ENCODE data around the gene KRTAP29-1.

KRTAP29-1 gene

DNA sequence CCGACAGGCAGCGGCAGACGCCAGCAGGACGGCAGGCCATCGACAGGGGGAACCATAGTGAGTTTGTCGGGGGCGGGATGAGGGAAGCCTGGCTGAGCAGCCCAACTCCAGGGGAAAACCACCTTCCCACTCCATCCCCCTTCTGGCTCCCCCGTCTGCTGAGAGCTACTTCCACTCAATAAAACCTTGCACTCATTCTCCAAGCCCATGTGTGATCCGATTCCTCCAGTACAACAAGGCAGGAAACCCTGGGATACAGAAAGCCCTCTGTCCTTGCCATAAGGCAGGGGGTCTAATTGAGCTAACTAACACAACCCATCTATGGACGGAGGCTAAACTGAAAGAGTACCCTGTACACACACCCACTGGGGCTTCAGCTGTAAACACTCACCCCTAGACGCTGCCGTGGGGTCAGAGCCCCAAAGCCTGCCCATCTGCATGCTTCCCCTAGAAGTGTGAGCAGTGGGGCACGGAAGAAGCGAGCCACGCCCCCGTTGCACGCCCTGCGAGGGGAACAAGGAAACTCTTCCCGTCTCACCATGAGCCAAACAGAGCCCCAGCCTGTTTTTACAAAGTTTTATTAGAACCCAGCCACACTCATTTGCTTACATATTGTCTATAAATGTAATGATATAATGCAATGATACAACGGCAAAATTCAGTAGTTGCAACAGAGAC lies 4.1 kb downstream of the KRTAP29-1 start:
- no peak for TF ChIP-seq YY1 (IDR thresholded peaks at IDR 0.05; ENCODE audit: low read depth)
- no peak for TF ChIP-seq ZBTB7A (IDR thresholded peaks at IDR 0.05; ENCODE audit: low read depth)
- no peak for TF ChIP-seq TEAD4 (IDR thresholded peaks at IDR 0.05)
- no peak for TF ChIP-seq EP300 (IDR thresholded peaks at IDR 0.05; ENCODE audit: borderline replicate concordance)
- TF ChIP-seq TCF12 (IDR thresholded peaks at IDR 0.05; ENCODE audit: low read depth): no peak
- TF ChIP-seq, protein P1, sequence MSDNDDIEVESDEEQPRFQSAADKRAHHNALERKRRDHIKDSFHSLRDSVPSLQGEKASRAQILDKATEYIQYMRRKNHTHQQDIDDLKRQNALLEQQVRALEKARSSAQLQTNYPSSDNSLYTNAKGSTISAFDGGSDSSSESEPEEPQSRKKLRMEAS (IDR thresholded peaks at IDR 0.05): no peak
- no peak for TF ChIP-seq CEBPB (IDR thresholded peaks at IDR 0.05)
- no peak for TF ChIP-seq NFIC (IDR thresholded peaks at IDR 0.05)
- TF ChIP-seq TAF1 (IDR thresholded peaks at IDR 0.05; ENCODE audit: low read depth): no peak
- no peak for TF ChIP-seq EGR1 (IDR thresholded peaks at IDR 0.05)
- no peak for TF ChIP-seq FOXM1 (IDR thresholded peaks at IDR 0.05; ENCODE audit: borderline replicate concordance, low read depth)
- no peak for TF ChIP-seq RAD21 (IDR thresholded peaks at IDR 0.05; ENCODE audit: low read depth)
- TF ChIP-seq CREB1 (IDR thresholded peaks at IDR 0.05; ENCODE audit: low read depth): no peak
- TF ChIP-seq, protein P2, sequence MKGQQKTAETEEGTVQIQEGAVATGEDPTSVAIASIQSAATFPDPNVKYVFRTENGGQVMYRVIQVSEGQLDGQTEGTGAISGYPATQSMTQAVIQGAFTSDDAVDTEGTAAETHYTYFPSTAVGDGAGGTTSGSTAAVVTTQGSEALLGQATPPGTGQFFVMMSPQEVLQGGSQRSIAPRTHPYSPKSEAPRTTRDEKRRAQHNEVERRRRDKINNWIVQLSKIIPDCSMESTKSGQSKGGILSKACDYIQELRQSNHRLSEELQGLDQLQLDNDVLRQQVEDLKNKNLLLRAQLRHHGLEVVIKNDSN (IDR thresholded peaks at IDR 0.05): no peak

DNA sequence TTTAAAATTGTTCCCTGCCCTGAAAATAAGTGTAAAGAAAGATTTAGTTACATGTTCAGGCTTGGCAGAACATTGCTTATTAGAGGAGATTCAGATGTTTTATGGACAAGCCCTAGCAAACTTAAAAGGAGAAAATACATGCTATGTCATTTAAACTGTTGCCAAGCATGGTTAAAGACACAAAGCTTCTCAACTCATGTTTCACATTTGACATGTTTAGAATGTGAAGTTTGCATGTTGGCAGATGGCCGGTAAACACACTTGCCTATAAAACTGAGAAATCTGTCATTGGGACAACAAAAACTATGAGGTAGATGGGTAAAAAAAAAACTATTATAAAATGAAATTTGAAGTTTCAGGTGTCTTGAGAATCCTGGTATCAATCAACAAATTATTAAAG lies 5.8 kb downstream of the KRTAP29-1 start:
- TF ChIP-seq FOXM1 (IDR thresholded peaks at IDR 0.05; ENCODE audit: borderline replicate concordance, low read depth): no peak
- TF ChIP-seq, protein P1 (IDR thresholded peaks at IDR 0.05): no peak

DNA sequence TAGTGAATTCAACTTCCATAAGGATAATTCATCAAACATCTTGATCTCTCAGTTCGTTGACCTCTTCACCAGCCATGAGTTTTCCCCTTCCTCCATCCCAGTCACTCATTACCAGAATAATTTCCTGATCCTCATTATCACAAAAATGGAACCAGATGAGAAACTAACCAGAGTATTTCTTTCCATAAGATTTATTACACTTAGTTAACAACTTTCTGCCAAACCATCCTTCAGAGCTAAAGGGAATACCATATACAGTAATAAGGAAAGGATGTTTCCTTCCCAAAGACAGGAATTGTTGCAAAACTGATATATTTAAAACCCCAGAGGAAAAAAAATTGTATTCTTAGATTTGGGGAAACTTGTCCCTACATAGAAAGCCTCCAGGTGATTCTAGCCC lies 8.6 kb downstream of the KRTAP29-1 start:
- TF ChIP-seq FOXM1 (IDR thresholded peaks at IDR 0.05; ENCODE audit: borderline replicate concordance, low read depth): no peak

DNA sequence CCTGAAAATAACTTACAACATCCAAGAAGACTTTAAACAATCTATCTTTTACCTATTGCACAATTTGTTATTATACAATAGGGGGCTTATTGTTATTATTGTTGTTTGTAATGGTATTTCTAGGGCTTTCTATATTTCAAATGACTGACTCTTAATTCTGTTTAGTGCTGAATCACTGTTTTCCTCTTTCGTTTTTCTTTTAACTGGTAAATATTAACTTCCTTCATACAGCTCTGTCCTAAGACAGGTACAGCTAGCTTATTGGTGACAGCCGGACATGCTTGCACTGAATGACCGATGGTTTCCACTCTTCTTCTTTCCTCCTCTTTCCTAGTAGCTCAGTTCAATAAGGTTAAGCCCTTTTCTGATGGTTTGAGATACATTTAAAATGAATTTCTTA lies 15.6 kb downstream of the KRTAP29-1 start:
- TF ChIP-seq YY1 (IDR thresholded peaks at IDR 0.05; ENCODE audit: low read depth): no peak
- no peak for TF ChIP-seq EP300 (IDR thresholded peaks at IDR 0.05; ENCODE audit: borderline replicate concordance)
- TF ChIP-seq, protein P3, sequence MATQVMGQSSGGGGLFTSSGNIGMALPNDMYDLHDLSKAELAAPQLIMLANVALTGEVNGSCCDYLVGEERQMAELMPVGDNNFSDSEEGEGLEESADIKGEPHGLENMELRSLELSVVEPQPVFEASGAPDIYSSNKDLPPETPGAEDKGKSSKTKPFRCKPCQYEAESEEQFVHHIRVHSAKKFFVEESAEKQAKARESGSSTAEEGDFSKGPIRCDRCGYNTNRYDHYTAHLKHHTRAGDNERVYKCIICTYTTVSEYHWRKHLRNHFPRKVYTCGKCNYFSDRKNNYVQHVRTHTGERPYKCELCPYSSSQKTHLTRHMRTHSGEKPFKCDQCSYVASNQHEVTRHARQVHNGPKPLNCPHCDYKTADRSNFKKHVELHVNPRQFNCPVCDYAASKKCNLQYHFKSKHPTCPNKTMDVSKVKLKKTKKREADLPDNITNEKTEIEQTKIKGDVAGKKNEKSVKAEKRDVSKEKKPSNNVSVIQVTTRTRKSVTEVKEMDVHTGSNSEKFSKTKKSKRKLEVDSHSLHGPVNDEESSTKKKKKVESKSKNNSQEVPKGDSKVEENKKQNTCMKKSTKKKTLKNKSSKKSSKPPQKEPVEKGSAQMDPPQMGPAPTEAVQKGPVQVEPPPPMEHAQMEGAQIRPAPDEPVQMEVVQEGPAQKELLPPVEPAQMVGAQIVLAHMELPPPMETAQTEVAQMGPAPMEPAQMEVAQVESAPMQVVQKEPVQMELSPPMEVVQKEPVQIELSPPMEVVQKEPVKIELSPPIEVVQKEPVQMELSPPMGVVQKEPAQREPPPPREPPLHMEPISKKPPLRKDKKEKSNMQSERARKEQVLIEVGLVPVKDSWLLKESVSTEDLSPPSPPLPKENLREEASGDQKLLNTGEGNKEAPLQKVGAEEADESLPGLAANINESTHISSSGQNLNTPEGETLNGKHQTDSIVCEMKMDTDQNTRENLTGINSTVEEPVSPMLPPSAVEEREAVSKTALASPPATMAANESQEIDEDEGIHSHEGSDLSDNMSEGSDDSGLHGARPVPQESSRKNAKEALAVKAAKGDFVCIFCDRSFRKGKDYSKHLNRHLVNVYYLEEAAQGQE (IDR thresholded peaks at IDR 0.05; ENCODE audit: low read depth): no peak
- no peak for TF ChIP-seq TCF12 (IDR thresholded peaks at IDR 0.05; ENCODE audit: low read depth)

DNA sequence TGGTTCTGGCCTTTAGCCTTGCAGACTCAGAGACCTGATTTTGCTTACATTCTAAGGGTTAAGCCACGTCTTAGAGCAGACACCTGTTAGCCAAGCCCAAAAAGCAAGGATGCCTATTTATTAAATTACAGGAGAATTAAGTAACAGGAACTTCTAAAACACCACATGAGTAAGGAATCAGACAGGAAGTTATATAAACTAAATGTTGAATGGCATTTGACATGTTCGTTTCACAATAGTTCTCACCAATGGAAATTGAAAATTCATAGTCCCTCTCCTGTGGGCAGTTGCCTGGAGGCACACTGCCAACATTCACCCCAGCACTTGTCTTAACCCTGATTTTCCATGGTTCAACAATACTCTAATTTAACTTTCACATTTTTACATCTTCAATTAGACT lies 18.1 kb downstream of the KRTAP29-1 start:
- TF ChIP-seq TAF1 (IDR thresholded peaks at IDR 0.05; ENCODE audit: low read depth) (no peak), TEAD4 (IDR thresholded peaks at IDR 0.05) (no peak), EP300 (IDR thresholded peaks at IDR 0.05; ENCODE audit: borderline replicate concordance) (no peak), FOXM1 (IDR thresholded peaks at IDR 0.05; ENCODE audit: borderline replicate concordance, low read depth) (no peak), CREB1 (IDR thresholded peaks at IDR 0.05; ENCODE audit: low read depth) (no peak), YY1 (IDR thresholded peaks at IDR 0.05; ENCODE audit: low read depth) (no peak), TCF12 (IDR thresholded peaks at IDR 0.05; ENCODE audit: low read depth) (no peak), ZBTB7A (IDR thresholded peaks at IDR 0.05; ENCODE audit: low read depth) (no peak), CEBPB (IDR thresholded peaks at IDR 0.05) (no peak)
- TF ChIP-seq, protein P3 (IDR thresholded peaks at IDR 0.05; ENCODE audit: low read depth): no peak
- TF ChIP-seq, protein P1 (IDR thresholded peaks at IDR 0.05): no peak
- TF ChIP-seq, protein P2 (IDR thresholded peaks at IDR 0.05): no peak

DNA sequence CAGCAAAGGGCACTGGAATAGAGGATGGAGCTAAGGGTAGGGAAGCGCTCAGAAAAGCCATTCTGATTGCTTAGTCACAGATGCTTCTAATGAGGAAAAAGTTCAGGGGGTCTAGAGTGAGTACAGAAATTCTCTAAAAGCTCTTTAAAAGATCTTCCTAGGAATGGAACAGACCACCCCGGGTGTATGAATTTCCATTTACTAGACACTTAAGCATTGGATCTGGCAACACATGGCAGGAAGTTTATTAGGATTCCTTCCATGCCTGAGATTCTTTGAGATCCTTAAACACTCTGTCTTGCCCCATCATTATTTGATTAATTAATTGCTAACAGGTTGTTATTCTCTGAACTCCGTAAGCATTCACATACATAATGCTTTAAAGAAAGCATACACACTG lies 18.6 kb downstream of the KRTAP29-1 start:
- TF ChIP-seq, protein P1 (IDR thresholded peaks at IDR 0.05): no peak
- TF ChIP-seq CREB1 (IDR thresholded peaks at IDR 0.05; ENCODE audit: low read depth) (no peak), TEAD4 (IDR thresholded peaks at IDR 0.05) (no peak), YY1 (IDR thresholded peaks at IDR 0.05; ENCODE audit: low read depth) (no peak), TCF12 (IDR thresholded peaks at IDR 0.05; ENCODE audit: low read depth) (no peak), TAF1 (IDR thresholded peaks at IDR 0.05; ENCODE audit: low read depth) (no peak), CEBPB (IDR thresholded peaks at IDR 0.05) (no peak), FOXM1 (IDR thresholded peaks at IDR 0.05; ENCODE audit: borderline replicate concordance, low read depth) (no peak), EP300 (IDR thresholded peaks at IDR 0.05; ENCODE audit: borderline replicate concordance) (no peak), NFIC (IDR thresholded peaks at IDR 0.05) (no peak), RAD21 (IDR thresholded peaks at IDR 0.05; ENCODE audit: low read depth) (no peak), EGR1 (IDR thresholded peaks at IDR 0.05) (no peak), ZBTB7A (IDR thresholded peaks at IDR 0.05; ENCODE audit: low read depth) (no peak)
- TF ChIP-seq, protein P2 (IDR thresholded peaks at IDR 0.05): no peak
- TF ChIP-seq, protein P3 (IDR thresholded peaks at IDR 0.05; ENCODE audit: low read depth): no peak
